Suprapubic skin (tissue), 4 donors: Measurements from ENCODE around the gene LEKR1. TPM values are rescaled to one million over a fixed set of nuclear protein-coding genes. Genes with fewer than 3 reads are reported as not detected.

Source experiments
- DNase-seq, 2 donors: peaks; one replicate each; pipeline ENCODE4 v3.0.0-alpha.2; 2019; ENCODE audit warnings: low spot score in 2 of 2
- H3K27ac ChIP-seq: fragments of 200-600 bp; sonication (generic); one replicate; pipeline ENCODE4 v1.5.1; 2019
- H3K27me3 ChIP-seq: fragments of 200-600 bp; sonication (generic); one replicate; pipeline ENCODE4 v1.5.1; 2019
- H3K36me3 ChIP-seq: fragments of 200-600 bp; sonication (generic); one replicate; pipeline ENCODE4 v1.5.1; 2019
- H3K4me1 ChIP-seq: fragments of 200-600 bp; sonication (generic); one replicate; pipeline ENCODE4 v1.5.1; 2019
- H3K4me3 ChIP-seq: fragments of 200-600 bp; sonication (generic); one replicate; pipeline ENCODE4 v1.5.1; 2019; ENCODE audit warnings: mild to moderate bottlenecking
- H3K9me3 ChIP-seq: fragments of 200-600 bp; sonication (generic); one replicate; pipeline ENCODE4 v1.5.1; 2019
- CTCF ChIP-seq, 2 donors: fragments of 200-600 bp in 1 of 2; fragments of 450-650 bp in 1 of 2; sonication (generic) in 1 of 2; IDR thresholded peaks; one replicate each; pipeline ENCODE4 v1.5.1; 2016 to 2019; ENCODE audit warnings: antibody characterized with exemption in 2 of 2, mild to moderate bottlenecking in 1 of 2, moderate library complexity in 1 of 2
- EP300 ChIP-seq: sonication (generic); formaldehyde crosslinking; IDR thresholded peaks from one replicate; pipeline ENCODE4 v1.6.1; 2017; ENCODE audit warnings: antibody characterized with exemption
- POLR2A ChIP-seq, 2 donors: fragments of 450-650 bp; IDR thresholded peaks; one replicate each; pipeline ENCODE4 v1.6.1; 2017; ENCODE audit warnings: antibody characterized with exemption in 2 of 2, mild to moderate bottlenecking in 2 of 2, moderate library complexity in 2 of 2
- POLR2AphosphoS5 ChIP-seq, 3 donors: sonication (generic); formaldehyde crosslinking; IDR thresholded peaks; one replicate each; pipeline ENCODE4 v1.6.1; 2017; ENCODE audit warnings: antibody characterized with exemption in 3 of 3
- WGBS: methylation state at CpG from one replicate; pipeline ENCODE4 v1.1.5; 2018; 5-methylcytosine and 5-hydroxymethylcytosine counted together
- total RNA-seq, 4 donors: library from RNA; depleted of rRNA; stranded (reverse); fragments of >200 nt; gene quantifications; one replicate each; pipeline ENCODE4 v1.1.0, GENCODE V29; 2016

LEKR1 gene
- total RNA-seq, 4 donors from 2014 or later, result 1.0 to 3.4 (median 1.5) TPM

GRCh38 chr3:156816091-156816793 lies 9.9 kb upstream of the LEKR1 start:
- Histone ChIP-seq H3K4me3 (peak overlapping the region; percentile 61), H3K27me3 (no peaks in the 10 kb centered on the region), H3K36me3 (no peaks in the 10 kb centered on the region), H3K4me1 (peaks cover 64% of the 10 kb centered on the region), H3K27ac (peak overlapping the region; percentile 94), H3K9me3 (no peaks in the 10 kb centered on the region)
- TF ChIP-seq CTCF (IDR thresholded peaks at IDR 0.05), result no peak
- TF ChIP-seq EP300, result no peak
- no peak for TF ChIP-seq POLR2A (IDR thresholded peaks at IDR 0.05)
- no peak for TF ChIP-seq POLR2AphosphoS5 (IDR thresholded peaks at IDR 0.05)
- DNase-seq, result peak; percentile 64 to 78
- WGBS, result 16% methylated on average over 35 of the region's 74 CpGs

- TF ChIP-seq POLR2AphosphoS5 (IDR thresholded peaks at IDR 0.05), result no peak
- TF ChIP-seq POLR2A (IDR thresholded peaks at IDR 0.05), result peak in 1 of 2 donors; percentile 47
- TF ChIP-seq CTCF (IDR thresholded peaks at IDR 0.05), result peak in 1 of 2 donors; percentile 3
- TF ChIP-seq EP300, result no peak
- Histone ChIP-seq H3K4me1 (peaks cover 56% of the 10 kb centered on the region), H3K9me3 (no peaks in the 10 kb centered on the region), H3K36me3 (no peaks in the 10 kb centered on the region), H3K4me3 (peak overlapping the region; percentile 61), H3K27me3 (no peaks in the 10 kb centered on the region), H3K27ac (peak overlapping the region; percentile 94)
- peak; percentile 89 to 91 for DNase-seq
- under 1% methylated on average over 57 of the region's 70 CpGs for WGBS
Observed at GRCh38 chr3:156816794-156817645, 9.1 kb upstream of the LEKR1 start.

DNA sequence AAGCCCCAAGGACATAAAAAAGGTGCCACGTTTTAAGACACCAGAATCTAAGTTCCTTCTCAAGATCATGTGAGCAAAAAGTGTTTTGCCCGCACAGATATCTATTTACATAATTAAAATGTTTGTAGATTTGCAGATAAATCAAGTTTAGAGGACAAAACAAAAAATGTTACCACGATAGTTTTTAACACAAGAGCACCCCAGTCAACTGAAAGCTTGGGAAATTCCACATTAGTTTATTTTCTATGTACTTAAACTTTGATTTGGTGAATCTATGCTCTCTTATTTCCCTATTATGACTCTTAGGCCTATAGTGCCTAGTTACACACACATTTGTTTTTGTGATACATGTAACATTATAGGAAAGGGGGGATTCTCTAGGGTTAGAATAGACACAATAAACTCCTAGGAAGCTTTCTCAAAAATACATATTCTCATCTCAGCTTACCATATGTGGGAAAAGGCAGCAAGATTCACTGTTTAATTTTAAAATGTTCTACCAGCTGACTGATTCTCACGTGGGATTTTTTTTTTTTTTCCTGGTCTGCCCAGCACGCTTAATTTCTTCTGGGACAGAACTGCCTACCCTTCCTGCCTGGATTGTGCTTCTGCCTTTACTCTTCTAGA lies 8.4 kb upstream of the LEKR1 start:
- Histone ChIP-seq H3K9me3 (no peaks in the 10 kb centered on the region), H3K36me3 (no peaks in the 10 kb centered on the region), H3K27me3 (no peaks in the 10 kb centered on the region), H3K4me3 (peak overlapping the region; percentile 61), H3K27ac (peak overlapping the region; percentile 94), H3K4me1 (peaks cover 50% of the 10 kb centered on the region)
- TF ChIP-seq EP300 (no peak), CTCF (IDR thresholded peaks at IDR 0.05) (no peak), POLR2AphosphoS5 (IDR thresholded peaks at IDR 0.05) (no peak), POLR2A (IDR thresholded peaks at IDR 0.05) (no peak)
- WGBS, result 45% methylated on average over 5 of the region's 5 CpGs
- no peak for DNase-seq

DNA sequence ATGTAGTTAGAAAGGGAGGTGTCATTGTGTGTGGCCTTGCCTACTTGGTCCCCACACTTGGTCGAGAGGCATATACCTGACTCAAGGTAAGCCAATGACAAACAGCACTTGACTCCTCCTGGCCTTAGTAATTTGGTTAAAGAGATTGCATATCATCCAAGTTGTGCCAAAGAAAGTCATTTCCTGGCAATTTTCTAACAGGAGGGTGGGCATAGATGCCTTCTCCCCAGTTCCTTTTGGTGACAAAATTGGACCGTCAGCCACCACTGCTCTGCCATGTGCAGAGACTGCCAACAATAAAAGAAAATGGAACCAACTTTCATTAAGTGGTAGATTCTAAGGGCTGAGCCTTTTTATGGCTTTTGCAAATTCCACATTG lies 7.9 kb upstream of the LEKR1 start:
- DNase-seq, result no peak
- H3K4me1 ChIP-seq, result peaks cover 45% of the 10 kb centered on the region
- no peaks in the 10 kb centered on the region for H3K36me3 ChIP-seq
- H3K4me3 ChIP-seq, result no peak overlapping the region
- H3K27me3 ChIP-seq, result no peaks in the 10 kb centered on the region
- no peaks in the 10 kb centered on the region for H3K9me3 ChIP-seq
- peak overlapping the region; percentile 94 for H3K27ac ChIP-seq
- WGBS, result 90% methylated on average over 2 of the region's 2 CpGs
- no peak for TF ChIP-seq EP300
- TF ChIP-seq POLR2A (IDR thresholded peaks at IDR 0.05), result no peak
- no peak for TF ChIP-seq POLR2AphosphoS5 (IDR thresholded peaks at IDR 0.05)
- TF ChIP-seq CTCF (IDR thresholded peaks at IDR 0.05), result no peak

DNA sequence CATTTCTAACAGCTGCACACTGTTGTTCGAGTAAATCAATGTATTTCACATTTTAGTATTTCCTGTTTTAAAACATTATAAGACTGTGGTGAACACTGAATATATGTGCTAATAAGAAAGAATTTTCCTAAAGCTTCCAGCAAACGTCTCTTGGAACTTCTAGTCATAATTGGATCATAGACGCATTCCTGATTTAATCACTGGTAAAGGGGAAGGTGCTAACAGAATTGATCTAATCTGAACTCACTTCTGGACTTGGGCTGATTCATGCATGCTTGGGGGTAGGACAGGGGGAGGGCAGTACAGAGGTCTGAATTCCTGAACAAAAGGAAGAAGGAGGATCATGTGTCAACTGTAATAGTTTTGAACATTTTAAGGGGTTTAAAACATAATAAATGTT lies 7.3 kb upstream of the LEKR1 start:
- Histone ChIP-seq H3K36me3 (no peaks in the 10 kb centered on the region), H3K9me3 (no peaks in the 10 kb centered on the region), H3K27ac (no peak overlapping the region), H3K27me3 (no peaks in the 10 kb centered on the region), H3K4me1 (peaks cover 39% of the 10 kb centered on the region), H3K4me3 (no peak overlapping the region)
- no peak for TF ChIP-seq EP300
- no peak for TF ChIP-seq POLR2AphosphoS5 (IDR thresholded peaks at IDR 0.05)
- TF ChIP-seq CTCF (IDR thresholded peaks at IDR 0.05), result no peak
- TF ChIP-seq POLR2A (IDR thresholded peaks at IDR 0.05), result no peak
- WGBS, result 76% methylated on average over 3 of the region's 3 CpGs
- DNase-seq, result no peak
